Occipital lobe (tissue), 2 donors: ENCODE measurements around the gene VWA5B1. TPM values are rescaled to one million over a fixed set of nuclear protein-coding genes. Genes with fewer than 3 reads are reported as not detected.

Experiments
- DNase-seq: peaks from one replicate; lab custom pipeline; 2025; lab: John Stamatoyannopoulos, UW
- total RNA-seq: library from RNA; depleted of rRNA; stranded (reverse); fragments of >200 nt; gene quantifications from one replicate; pipeline ENCODE4 v1.2.3, GENCODE V29; 2014

VWA5B1 gene
- total RNA-seq, 1 donor from 2014 or later: 0.16 TPM

- DNase-seq: no peak
Observed at GRCh38 chr1:20366463-20367115, 75.9 kb downstream of the VWA5B1 start.

- no peak for DNase-seq
Observed at GRCh38 chr1:20367116-20367585, 76.5 kb downstream of the VWA5B1 start.

- no peak for DNase-seq
Observed at GRCh38 chr1:20367626-20368025, 77.0 kb downstream of the VWA5B1 start.

- no peak for DNase-seq
Observed at GRCh38 chr1:20368866-20369470, 78.3 kb downstream of the VWA5B1 start.

GRCh38 chr1:20370698-20371097 lies 80.0 kb downstream of the VWA5B1 start:
- no peak for DNase-seq

GRCh38 chr1:20371411-20371810 lies 80.7 kb downstream of the VWA5B1 start:
- no peak for DNase-seq

- DNase-seq: no peak
Observed at GRCh38 chr1:20371883-20372282, 81.2 kb downstream of the VWA5B1 start.

- no peak for DNase-seq
Observed at GRCh38 chr1:20372676-20373075, 82.0 kb downstream of the VWA5B1 start.

- no peak for DNase-seq
Observed at GRCh38 chr1:20373286-20373685, 82.6 kb downstream of the VWA5B1 start.

GRCh38 chr1:20373764-20374163 lies 83.1 kb downstream of the VWA5B1 start:
- DNase-seq: no peak

GRCh38 chr1:20375563-20375962 lies 84.9 kb downstream of the VWA5B1 start:
- DNase-seq: no peak

- no peak for DNase-seq
Observed at GRCh38 chr1:20376171-20376570, 85.5 kb downstream of the VWA5B1 start.

GRCh38 chr1:20376880-20377494 lies 86.3 kb downstream of the VWA5B1 start:
- DNase-seq: no peak

- DNase-seq: no peak
Observed at GRCh38 chr1:20377516-20378270, 87.0 kb downstream of the VWA5B1 start.

- DNase-seq: no peak
Observed at GRCh38 chr1:20379075-20379474, 88.4 kb downstream of the VWA5B1 start.

- DNase-seq: no peak
Observed at GRCh38 chr1:20380175-20380574, 89.5 kb downstream of the VWA5B1 start.

GRCh38 chr1:20380616-20381035 lies 90.0 kb downstream of the VWA5B1 start:
- no peak for DNase-seq

- no peak for DNase-seq
Observed at GRCh38 chr1:20381045-20381641, 90.5 kb downstream of the VWA5B1 start.

GRCh38 chr1:20381961-20382360 lies 91.3 kb downstream of the VWA5B1 start:
- DNase-seq: no peak

- DNase-seq: no peak
Observed at GRCh38 chr1:20382711-20383110, 92.0 kb downstream of the VWA5B1 start.

- no peak for DNase-seq
Observed at GRCh38 chr1:20383631-20384030, 93.0 kb downstream of the VWA5B1 start.

GRCh38 chr1:20385630-20386029 lies 95.0 kb downstream of the VWA5B1 start:
- DNase-seq: no peak
